OCI-LY7 (cell line): ENCODE measurements around the gene UBE2H. TPM values are rescaled to one million over a fixed set of nuclear protein-coding genes. Genes with fewer than 3 reads are reported as not detected.

Experiments used
- BruUV-seq: library from RNA; stranded (reverse); fragments of 400-500 nt; replicated peaks from 2 replicates; lab custom pipeline; 2021; lab: Mats Ljungman, UMichigan
- CTCF ChIA-PET: fragments of 300-600 bp; sonication (Branson Sonifier 250); formaldehyde crosslinking; loops from one replicate; lab custom pipeline; 2022; ENCODE audit warnings: antibody characterized with exemption; ENCODE audit not compliant: unreplicated experiment; lab: Charles Lee
- POLR2A ChIA-PET: fragments of 300-600 bp; sonication (Branson Sonifier 250); formaldehyde crosslinking; loops from one replicate; lab custom pipeline; 2022; ENCODE audit warnings: antibody characterized with exemption; lab: Charles Lee
- DNase-seq: peaks from one replicate; pipeline ENCODE4 v3.0.0-alpha.2; 2015; ENCODE audit warnings: low spot score
- H2AFZ ChIP-seq: fragments of 200-600 bp; sonication (generic), shearing (Covaris generic); 2 replicates; pipeline ENCODE4 v1.6.1; 2014; ENCODE audit warnings: mild to moderate bottlenecking, antibody characterized with exemption, low read length, moderate library complexity
- H3K27ac ChIP-seq: fragments of 200-600 bp; sonication (generic); 2 replicates; pipeline ENCODE4 v1.5.1; 2014; ENCODE audit warnings: mixed run types, low read depth, mild to moderate bottlenecking, moderate library complexity, low read length, inconsistent platforms; ENCODE audit not compliant: poor library complexity, severe bottlenecking
- H3K36me3 ChIP-seq: fragments of 200-600 bp; sonication (generic); 2 replicates; pipeline ENCODE4 v1.6.1; 2014; ENCODE audit warnings: mild to moderate bottlenecking, antibody characterized with exemption, low read length, moderate library complexity, mixed read lengths; ENCODE audit not compliant: insufficient read depth
- H3K4me1 ChIP-seq: fragments of 200-600 bp; sonication (generic); 2 replicates; pipeline ENCODE4 v1.5.1; 2014; ENCODE audit warnings: mild to moderate bottlenecking, low read length; ENCODE audit not compliant: insufficient read depth, poor library complexity, severe bottlenecking
- H3K4me2 ChIP-seq: fragments of 200-600 bp; sonication (generic); 2 replicates; pipeline ENCODE4 v1.6.1; 2014; ENCODE audit warnings: mild to moderate bottlenecking, low read length
- H3K4me3 ChIP-seq: fragments of 200-600 bp; sonication (generic); 2 replicates; pipeline ENCODE4 v1.5.1; 2014; ENCODE audit warnings: mild to moderate bottlenecking, low read depth, low read length; ENCODE audit not compliant: poor library complexity, severe bottlenecking
- H3K79me2 ChIP-seq: fragments of 200-600 bp; sonication (generic); 2 replicates; pipeline ENCODE4 v1.6.1; 2016; ENCODE audit warnings: low read depth, mild to moderate bottlenecking, low read length, moderate library complexity, mixed read lengths; ENCODE audit not compliant: insufficient read depth
- H3K9me2 ChIP-seq: fragments of 200-600 bp; sonication (generic); 2 replicates; pipeline ENCODE4 v1.6.1; 2016; ENCODE audit warnings: mild to moderate bottlenecking, low read length, mixed read lengths; ENCODE audit not compliant: insufficient read depth
- H3K9me3 ChIP-seq: fragments of 200-600 bp; sonication (generic); 2 replicates; pipeline ENCODE4 v1.6.1; 2014; ENCODE audit warnings: mild to moderate bottlenecking, mixed run types, low read length, mixed read lengths
- H4K20me1 ChIP-seq: fragments of 200-600 bp; sonication (generic); 2 replicates; pipeline ENCODE4 v1.6.1; 2014; ENCODE audit warnings: mild to moderate bottlenecking, antibody characterized with exemption, low read length, moderate library complexity, mixed read lengths; ENCODE audit not compliant: insufficient read depth
- EZH2phosphoT487 ChIP-seq: fragments of 200-600 bp; sonication (generic); IDR thresholded peaks from 2 replicates; pipeline ENCODE4 v1.6.1; 2018; ENCODE audit warnings: low read depth, borderline replicate concordance, mild to moderate bottlenecking, mixed run types, antibody characterized with exemption, low read length, moderate library complexity, mixed read lengths
- intact Hi-C: fragments of 100-400 bp; cut with micrococcal nuclease; formaldehyde crosslinking; loops from one replicate; pipeline ENCODE4 v1.10.0; 2022; ENCODE audit not compliant: unreplicated experiment
- total RNA-seq, 2 experiments: library from RNA; depleted of rRNA in 1 of 2; stranded (reverse); fragments of >200 nt in 1 of 2; shearing (Covaris generic) in 1 of 2; gene quantifications; 2 replicates each; pipeline ENCODE4 v1.2.3, GENCODE V29; 2014 to 2022
- TF ChIP-seq, protein P1 (sequence below): fragments of 200-600 bp; sonication (generic); conservative IDR thresholded peaks from 2 replicates; pipeline ENCODE4 v1.5.1; 2014; ENCODE audit warnings: mild to moderate bottlenecking, antibody characterized with exemption, low read length, moderate library complexity, mixed read lengths

Gene UBE2H
- total RNA-seq, 2 experiments from 2014 or later = 12.7 to 35.3 TPM

DNA sequence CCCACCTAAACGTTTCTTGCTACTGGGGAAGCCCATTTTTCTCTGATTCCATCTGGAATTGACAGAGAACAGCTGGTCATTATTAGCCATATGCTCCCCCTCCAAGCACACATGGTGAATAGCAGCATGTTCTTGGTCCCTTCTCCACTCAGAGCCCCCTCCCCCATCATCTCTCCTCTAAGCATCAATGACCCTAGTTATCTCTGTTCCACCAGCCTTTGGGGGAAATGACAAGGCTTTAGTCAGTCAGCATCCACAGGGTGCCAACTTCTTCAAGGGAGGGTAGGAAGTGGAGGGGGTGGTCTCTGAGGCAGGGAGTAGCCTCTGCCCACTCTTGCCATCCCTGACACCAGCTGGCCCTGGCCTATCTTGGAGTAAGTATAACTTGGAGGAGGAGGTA, 163.1 kb downstream of the UBE2H start:
- DNase-seq = no peak
- POLR2A ChIA-PET = interaction anchor here (0.6 kb wide), 1 partner anchor 223 kb away, joined by 5 read pairs; no protein-coding TSS in a partner anchor
- intact Hi-C loops = no loop called here

DNA sequence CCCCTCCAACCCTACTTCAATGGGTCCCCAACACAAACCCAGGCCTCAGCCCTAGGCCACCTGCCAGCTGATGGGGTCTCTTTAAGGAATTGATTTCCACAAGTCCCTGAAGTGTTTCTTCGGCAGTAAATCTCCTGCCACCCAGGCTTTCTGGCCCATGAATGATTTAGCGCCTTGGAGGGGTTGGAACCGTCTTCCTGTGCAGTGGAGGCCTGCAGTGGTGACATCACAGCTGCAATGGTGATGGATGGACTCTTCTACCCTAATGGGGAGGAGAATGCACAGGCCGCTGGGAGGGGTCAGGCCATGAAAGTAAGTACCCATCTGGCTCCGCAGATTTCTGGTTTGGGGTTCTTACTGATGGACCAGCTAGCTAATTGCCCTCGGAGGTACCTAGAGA, 163.8 kb downstream of the UBE2H start:
- H3K4me3 ChIP-seq = no peak overlapping the region
- no peak overlapping the region for H3K4me2 ChIP-seq
- CTCF ChIA-PET = no interaction called here
- no peaks in the 10 kb centered on the region for H3K36me3 ChIP-seq
- BruUV-seq = no TSS peak
- DNase-seq = no peak
- no peaks in the 10 kb centered on the region for H3K9me3 ChIP-seq
- no peak overlapping the region for H3K27ac ChIP-seq
- no peak overlapping the region for H2AFZ ChIP-seq
- H3K4me1 ChIP-seq = peaks cover 14% of the 10 kb centered on the region
- H4K20me1 ChIP-seq = no peaks in the 10 kb centered on the region
- no peaks in the 10 kb centered on the region for H3K79me2 ChIP-seq
- intact Hi-C loops = no loop called here
- POLR2A ChIA-PET = interaction anchor here (0.6 kb wide), 1 partner anchor 817 kb away, joined by 9 read pairs; no protein-coding TSS in a partner anchor
- no peaks in the 10 kb centered on the region for H3K9me2 ChIP-seq
- TF ChIP-seq EZH2phosphoT487 = no peak
- TF ChIP-seq, protein P1, sequence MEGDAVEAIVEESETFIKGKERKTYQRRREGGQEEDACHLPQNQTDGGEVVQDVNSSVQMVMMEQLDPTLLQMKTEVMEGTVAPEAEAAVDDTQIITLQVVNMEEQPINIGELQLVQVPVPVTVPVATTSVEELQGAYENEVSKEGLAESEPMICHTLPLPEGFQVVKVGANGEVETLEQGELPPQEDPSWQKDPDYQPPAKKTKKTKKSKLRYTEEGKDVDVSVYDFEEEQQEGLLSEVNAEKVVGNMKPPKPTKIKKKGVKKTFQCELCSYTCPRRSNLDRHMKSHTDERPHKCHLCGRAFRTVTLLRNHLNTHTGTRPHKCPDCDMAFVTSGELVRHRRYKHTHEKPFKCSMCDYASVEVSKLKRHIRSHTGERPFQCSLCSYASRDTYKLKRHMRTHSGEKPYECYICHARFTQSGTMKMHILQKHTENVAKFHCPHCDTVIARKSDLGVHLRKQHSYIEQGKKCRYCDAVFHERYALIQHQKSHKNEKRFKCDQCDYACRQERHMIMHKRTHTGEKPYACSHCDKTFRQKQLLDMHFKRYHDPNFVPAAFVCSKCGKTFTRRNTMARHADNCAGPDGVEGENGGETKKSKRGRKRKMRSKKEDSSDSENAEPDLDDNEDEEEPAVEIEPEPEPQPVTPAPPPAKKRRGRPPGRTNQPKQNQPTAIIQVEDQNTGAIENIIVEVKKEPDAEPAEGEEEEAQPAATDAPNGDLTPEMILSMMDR = no peak

More for the DNA sequence above, 163.1 kb downstream of the UBE2H start:
- H3K36me3 ChIP-seq = no peaks in the 10 kb centered on the region
- H3K9me3 ChIP-seq = no peaks in the 10 kb centered on the region
- H3K27ac ChIP-seq = no peak overlapping the region
- no peak overlapping the region for H2AFZ ChIP-seq
- H3K4me3 ChIP-seq = no peak overlapping the region
- H3K9me2 ChIP-seq = no peaks in the 10 kb centered on the region
- BruUV-seq = no TSS peak
- no peak for TF ChIP-seq EZH2phosphoT487
- TF ChIP-seq, protein P1 = no peak
- H3K79me2 ChIP-seq = no peaks in the 10 kb centered on the region
- no peaks in the 10 kb centered on the region for H4K20me1 ChIP-seq
- peaks cover 14% of the 10 kb centered on the region for H3K4me1 ChIP-seq
- no peak overlapping the region for H3K4me2 ChIP-seq
- CTCF ChIA-PET = no interaction called here

DNA sequence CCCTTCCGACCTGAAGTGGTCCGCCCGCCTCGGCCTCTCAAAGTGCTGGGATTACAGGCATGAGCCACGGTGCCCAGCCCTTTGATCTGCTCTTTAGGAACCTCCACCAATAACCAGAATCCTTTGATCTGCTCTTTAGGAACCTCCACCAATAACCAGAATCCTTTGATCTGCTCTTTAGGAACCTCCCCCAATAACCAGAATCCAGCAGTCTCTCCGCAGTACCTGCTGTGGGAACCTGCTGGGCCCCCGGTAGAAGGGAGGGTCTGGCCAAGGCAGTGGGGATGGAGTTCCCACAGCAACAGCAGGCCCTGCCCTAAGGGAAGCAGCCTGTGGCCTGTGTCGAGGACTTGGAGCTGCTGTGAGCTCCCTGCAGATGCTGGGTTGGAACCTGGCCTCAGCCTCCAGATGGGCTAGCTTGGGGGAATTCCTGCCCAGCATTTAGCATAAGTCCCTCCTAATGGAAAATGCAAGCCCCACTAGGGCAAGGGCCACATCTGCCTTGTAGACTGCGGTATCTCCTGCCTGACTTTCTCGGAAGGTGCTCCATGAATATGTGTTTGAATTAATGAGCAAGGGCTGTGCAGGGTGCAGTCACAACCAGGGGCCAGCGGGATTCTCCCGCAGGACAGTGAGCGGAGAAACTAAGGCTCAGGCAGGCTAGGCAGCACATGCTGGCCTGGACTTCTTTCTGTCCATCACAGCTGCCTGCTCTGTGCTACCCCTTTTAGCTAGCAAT, 165.8 kb downstream of the UBE2H start:
- POLR2A ChIA-PET = no interaction called here
- H2AFZ ChIP-seq = no peak overlapping the region
- CTCF ChIA-PET = no interaction called here
- H3K27ac ChIP-seq = no peak overlapping the region
- no peaks in the 10 kb centered on the region for H3K9me3 ChIP-seq
- no peak overlapping the region for H3K4me2 ChIP-seq
- TF ChIP-seq, protein P1 = no peak
- TF ChIP-seq EZH2phosphoT487 = no peak
- no TSS peak for BruUV-seq
- no peak for DNase-seq
- H3K4me3 ChIP-seq = no peak overlapping the region
- H3K79me2 ChIP-seq = no peaks in the 10 kb centered on the region
- intact Hi-C loops = no loop called here
- no peaks in the 10 kb centered on the region for H3K36me3 ChIP-seq
- H3K9me2 ChIP-seq = no peaks in the 10 kb centered on the region
- no peaks in the 10 kb centered on the region for H4K20me1 ChIP-seq
- H3K4me1 ChIP-seq = peaks cover 14% of the 10 kb centered on the region
